Breast epithelium (tissue), 3 donors: ENCODE results near the gene SPRED2.

ENCODE experiments used
- POLR2A ChIP-seq: fragments of 450-650 bp; IDR thresholded peaks from one replicate; pipeline ENCODE4 v1.6.1; 2016; ENCODE audit warnings: antibody characterized with exemption, mild to moderate bottlenecking, moderate library complexity
- POLR2AphosphoS5 ChIP-seq, 3 donors: sonication (generic); formaldehyde crosslinking; IDR thresholded peaks; one replicate each; pipeline ENCODE4 v1.6.1; 2017; ENCODE audit warnings: antibody characterized with exemption in 3 of 3

GRCh38 chr2:65276609-65277008 is 155.8 kb downstream of the SPRED2 start:
- no peak for TF ChIP-seq POLR2A
- no peak for TF ChIP-seq POLR2AphosphoS5 (IDR thresholded peaks at IDR 0.05)
